HUES48 (cell line): ENCODE measurements around the gene HOXA1.
"Not testable (repeated sequence)": the region's sequence is repeated elsewhere in the genome, so short reads cannot be mapped to it uniquely, and the experiment has no call there.

Source experiments
- H3K27ac ChIP-seq: one replicate; pipeline ENCODE4 v1.7.0; 2013; ENCODE audit warnings: low read depth, low read length, inconsistent platforms
- H3K27me3 ChIP-seq: 2 replicates; pipeline ENCODE4 v1.6.1; 2013; ENCODE audit warnings: mild to moderate bottlenecking, low read length; ENCODE audit not compliant: control insufficient read depth, insufficient read depth
- H3K36me3 ChIP-seq: 2 replicates; pipeline ENCODE4 v1.6.1; 2013; ENCODE audit warnings: low read length; ENCODE audit not compliant: control insufficient read depth, insufficient read depth
- H3K4me1 ChIP-seq: 2 replicates; pipeline ENCODE4 v1.6.1; 2013; ENCODE audit warnings: mild to moderate bottlenecking, low read length; ENCODE audit not compliant: control insufficient read depth, insufficient read depth
- H3K4me3 ChIP-seq: 2 replicates; pipeline ENCODE4 v1.5.1; 2013; ENCODE audit warnings: mild to moderate bottlenecking, low read depth, low read length
- H3K9ac ChIP-seq: 2 replicates; pipeline ENCODE4 v1.6.1; 2013; ENCODE audit warnings: mild to moderate bottlenecking, low read depth, low read length, moderate library complexity
- H3K9me3 ChIP-seq: 2 replicates; pipeline ENCODE4 v1.6.1; 2013; ENCODE audit warnings: low read length; ENCODE audit not compliant: control insufficient read depth, insufficient read depth

HOXA1 gene

GRCh38 chr7:27046854-27047549 is 48.8 kb downstream of the HOXA1 start:
- H3K4me3 ChIP-seq = no peak overlapping the region
- no peak overlapping the region for H3K27ac ChIP-seq

GRCh38 chr7:27045972-27046371 is 49.8 kb downstream of the HOXA1 start:
- not testable (repeated sequence) for H3K36me3 ChIP-seq, H3K4me3 ChIP-seq, H3K9ac ChIP-seq, H3K27me3 ChIP-seq, H3K4me1 ChIP-seq, H3K27ac ChIP-seq, H3K9me3 ChIP-seq

More at GRCh38 chr7:27046854-27047549, 48.8 kb downstream of the HOXA1 start:
- Histone ChIP-seq H3K9me3 (no peaks in the 10 kb centered on the region), H3K27me3 (no peaks in the 10 kb centered on the region), H3K4me1 (no peaks in the 10 kb centered on the region), H3K9ac (no peak overlapping the region), H3K36me3 (no peaks in the 10 kb centered on the region)

DNA sequence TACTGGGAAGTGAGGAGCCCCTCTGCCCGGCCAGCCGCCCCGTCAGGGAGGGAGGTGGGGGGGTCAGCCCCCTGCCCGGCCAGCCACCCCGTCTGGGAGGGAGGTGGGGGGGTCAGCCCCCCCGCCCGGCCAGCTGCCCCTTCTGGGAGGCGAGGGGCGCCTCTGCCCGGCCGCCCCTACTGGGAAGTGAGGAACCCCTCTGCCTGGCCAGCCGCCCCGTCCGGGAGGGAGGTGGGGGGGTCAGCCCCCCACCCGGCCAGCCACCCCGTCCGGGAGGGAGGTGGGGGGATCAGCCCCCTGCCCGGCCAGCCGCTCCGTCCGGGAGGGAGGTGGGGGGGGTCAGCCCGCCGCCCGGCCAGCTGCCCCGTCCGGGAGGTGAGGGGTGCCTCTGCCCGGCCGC is 50.7 kb downstream of the HOXA1 start:
- not testable (repeated sequence) for H3K4me1 ChIP-seq, H3K4me3 ChIP-seq, H3K9me3 ChIP-seq, H3K36me3 ChIP-seq, H3K27me3 ChIP-seq, H3K27ac ChIP-seq, H3K9ac ChIP-seq
